Measurements from ENCODE around the gene WNT8A. TPM values are rescaled to one million over a fixed set of nuclear protein-coding genes. Genes with fewer than 3 reads are reported as not detected.
"Not testable (repeated sequence)": the region's sequence is repeated elsewhere in the genome, so short reads cannot be mapped to it uniquely, and the experiment has no call there.

The WNT8A gene
- total and polyA plus RNA-seq, 2 of the 4 experiments (the other 2 are of a cell fraction): not detected

GRCh38 chr5:138045283-138045682 lies 38.5 kb upstream of the WNT8A start:
- H3K4me1 ChIP-seq (ENCODE audit: control insufficient read depth, insufficient read depth, low read length); H3K4me2 ChIP-seq (ENCODE audit: low read depth, low read length); H3K23ac ChIP-seq (ENCODE audit: low read depth, low read length); H2AFZ ChIP-seq (replicated peaks; ENCODE audit: low read length, poor library complexity); H3K18ac ChIP-seq (ENCODE audit: low read depth, low read length); H4K8ac ChIP-seq (ENCODE audit: low read depth in 2 of 2, low read length in 2 of 2); H3K36me3 ChIP-seq (ENCODE audit: control insufficient read depth, insufficient read depth, low read length); H3K9me1 ChIP-seq (ENCODE audit: insufficient read depth, low read length); H2BK20ac ChIP-seq (ENCODE audit: low read depth, low read length); H4K91ac ChIP-seq (ENCODE audit: insufficient read depth, low read depth, low read length); H3K27ac ChIP-seq (ENCODE audit: insufficient read depth, low read length); H2AK9ac ChIP-seq (replicated peaks; ENCODE audit: low read depth, low read length, poor library complexity); H3K79me1 ChIP-seq (ENCODE audit: low read depth in 1 of 2, low read length in 2 of 2); H3K27me3 ChIP-seq (ENCODE audit: control insufficient read depth, insufficient read depth, low read length); H2AK5ac ChIP-seq (ENCODE audit: low read depth, low read length); H3K56ac ChIP-seq (ENCODE audit: extremely low read depth, insufficient read depth, low read length); intact Hi-C loops (cut with micrococcal nuclease); H2BK15ac ChIP-seq (ENCODE audit: low read depth, low read length); dilution Hi-C loops (cut with HindIII; ENCODE audit: low sequenced_read_pairs, unreplicated experiment); H2BK120ac ChIP-seq (ENCODE audit: low read depth, low read length); DNase-seq; ATAC-seq (ENCODE audit: low read depth); H4K5ac ChIP-seq (ENCODE audit: low read depth, low read length); H3K9ac ChIP-seq (ENCODE audit: low read depth, low read length); POLR2A ChIA-PET (ENCODE audit: unreplicated experiment); BruUV-seq (replicated peaks); H3K4me3 ChIP-seq (ENCODE audit: insufficient read depth, low read depth, low read length); H3K14ac ChIP-seq (replicated peaks; ENCODE audit: low read depth, low read length); H3K9me3 ChIP-seq (ENCODE audit: control insufficient read depth, insufficient read depth, low read length); H4K20me1 ChIP-seq (ENCODE audit: insufficient read depth, low read length); H2BK5ac ChIP-seq (ENCODE audit: low read depth, low read length, poor library complexity, severe bottlenecking); H3K4ac ChIP-seq (ENCODE audit: low read depth, low read length): not testable (repeated sequence)
- in situ Hi-C loops (cut with MboI; ENCODE audit: low sequenced_read_pairs): loop anchor here (25.0 kb wide), 1 partner anchor 92 kb away; the partner anchor contains the start of gene NME5
- no CpG with 5 or more reads among the region's 3 CpGs for WGBS, 2 experiments (ENCODE audit: extremely low coverage in 2 of 2, insufficient read length in 1 of 2)
- CTCF ChIA-PET: interaction anchor here (1.3 to 2.2 kb wide), 2 partner anchors 9 kb away, joined by 3 to 7 read pairs; no protein-coding TSS in a partner anchor
